Endothelial cell of umbilical vein (primary cell): Measurements from ENCODE around the gene TMEM126A. TPM values are rescaled to one million over a fixed set of nuclear protein-coding genes. Genes with fewer than 3 reads are reported as not detected.

Experiments used
- BruUV-seq: library from RNA; stranded (reverse); fragments of 400-500 nt; replicated peaks from 2 replicates; lab custom pipeline; 2021; lab: Mats Ljungman, UMichigan
- CTCF ChIA-PET: fragments of 300-600, 350-600 bp; sonication (Branson Sonifier 250); formaldehyde crosslinking; loops from one replicate; lab custom pipeline; 2021; ENCODE audit warnings: antibody characterized with exemption, inconsistent platforms; lab: Charles Lee
- POLR2A ChIA-PET: fragments of 300-600, 350-600 bp; sonication (Branson Sonifier 250); formaldehyde crosslinking; loops from one replicate; lab custom pipeline; 2021; ENCODE audit warnings: antibody characterized with exemption, inconsistent platforms; lab: Charles Lee
- DNase-seq: peaks from one replicate; pipeline ENCODE4 v3.0.0-alpha.2; 2011; ENCODE audit warnings: low read depth, low spot score
- FAIRE-seq: peaks from 2 replicates; lab custom pipeline; 2011; peaks lifted over from hg19 to GRCh38; lab: Jason Lieb, UNC
- H2AFZ ChIP-seq: 2 replicates; pipeline ENCODE4 v1.6.0; 2012; ENCODE audit warnings: low read depth, low read length, control low read depth, inconsistent platforms
- H3K27ac ChIP-seq: 2 replicates; pipeline ENCODE4 v1.5.1; 2011; ENCODE audit warnings: low read depth, mild to moderate bottlenecking, control low read depth, low read length, moderate library complexity; ENCODE audit not compliant: insufficient read depth
- H3K27me3 ChIP-seq, 2 experiments: 2 replicates each; pipeline versions ENCODE4 v1.6.0 to v1.6.1; 2011; ENCODE audit warnings: low read length in 2 of 2, mixed read lengths in 1 of 2; ENCODE audit not compliant: control insufficient read depth in 2 of 2, insufficient read depth in 2 of 2
- H3K36me3 ChIP-seq, 2 experiments: 2 replicates in 1 of 2; 3 replicates in 1 of 2; pipeline ENCODE4 v1.5.1; 2011; ENCODE audit warnings: low read length in 2 of 2, mild to moderate bottlenecking in 1 of 2, moderate library complexity in 1 of 2; ENCODE audit not compliant: control insufficient read depth in 2 of 2, insufficient read depth in 2 of 2; ENCODE audit errors: extremely low read depth in 1 of 2
- H3K4me1 ChIP-seq: 3 replicates; pipeline ENCODE4 v1.5.1; 2011; ENCODE audit warnings: mild to moderate bottlenecking, low read length; ENCODE audit not compliant: control insufficient read depth, insufficient read depth; ENCODE audit errors: extremely low read depth
- H3K4me2 ChIP-seq: 2 replicates; pipeline ENCODE4 v1.6.1; 2011; ENCODE audit warnings: low read length, control low read depth, mixed read lengths; ENCODE audit not compliant: insufficient read depth
- H3K4me3 ChIP-seq, 3 experiments: fragments of 200-600 bp in 1 of 3; sonication (generic), shearing (Covaris generic) in 1 of 3; replicated peaks in 1 of 3; 2 replicates each; pipeline ENCODE4 v1.5.1; 2011 to 2016; ENCODE audit warnings: control low read depth in 3 of 3, low read length in 3 of 3, mild to moderate bottlenecking in 2 of 3, inconsistent platforms in 1 of 3, low read depth in 1 of 3, moderate library complexity in 1 of 3; ENCODE audit not compliant: insufficient read depth in 1 of 3
- H3K79me2 ChIP-seq: 2 replicates; pipeline ENCODE4 v1.6.0; 2012; ENCODE audit warnings: low read length, inconsistent platforms; ENCODE audit not compliant: control insufficient read depth, insufficient read depth
- H3K9ac ChIP-seq: replicated peaks from 2 replicates; pipeline ENCODE3; 2011; ENCODE audit warnings: low read length, control low read depth; ENCODE audit not compliant: insufficient read depth; ENCODE audit errors: extremely low read depth
- H3K9me1 ChIP-seq: replicated peaks from 3 replicates; pipeline ENCODE4 v1.6.0; 2011; ENCODE audit warnings: mild to moderate bottlenecking, low read length; ENCODE audit not compliant: control insufficient read depth, insufficient read depth; ENCODE audit errors: extremely low read depth
- H3K9me3 ChIP-seq: replicated peaks from 2 replicates; pipeline ENCODE4 v1.5.1; 2012; ENCODE audit warnings: low read length, inconsistent platforms; ENCODE audit not compliant: control insufficient read depth, insufficient read depth
- H4K20me1 ChIP-seq: replicated peaks from 2 replicates; pipeline ENCODE3; 2011; ENCODE audit warnings: mild to moderate bottlenecking, low read length; ENCODE audit not compliant: control insufficient read depth, insufficient read depth; ENCODE audit errors: extremely low read depth
- EZH2 ChIP-seq: IDR thresholded peaks from 2 replicates; pipeline ENCODE4 v1.6.1; 2012; ENCODE audit warnings: borderline replicate concordance, low read depth, mild to moderate bottlenecking, moderate library complexity, low read length, inconsistent platforms; ENCODE audit not compliant: severe bottlenecking
- FOS ChIP-seq: IDR thresholded peaks from 2 replicates; pipeline ENCODE4 v1.6.1; 2011; ENCODE audit warnings: mild to moderate bottlenecking, low read length, moderate library complexity, borderline replicate concordance; ENCODE audit not compliant: insufficient read depth
- GATA2 ChIP-seq: IDR thresholded peaks from 2 replicates; pipeline ENCODE4 v1.7.0; 2011; ENCODE audit warnings: low read depth, mild to moderate bottlenecking, moderate library complexity, mixed read lengths, low read length; ENCODE audit not compliant: insufficient read length, insufficient read depth
- JUN ChIP-seq: IDR thresholded peaks from 2 replicates; pipeline ENCODE4 v1.6.1; 2011; ENCODE audit warnings: borderline replicate concordance, low read depth; ENCODE audit not compliant: insufficient read length, insufficient read depth
- MAX ChIP-seq: IDR thresholded peaks from 2 replicates; pipeline ENCODE4 v1.6.1; 2011; ENCODE audit not compliant: insufficient read depth, insufficient read length
- MYC ChIP-seq: IDR thresholded peaks from one replicate; pipeline ENCODE4 v1.6.1; 2011; ENCODE audit warnings: mild to moderate bottlenecking, low read depth, low read length
- POLR2A ChIP-seq: IDR thresholded peaks from 2 replicates; pipeline ENCODE4 v1.6.1; 2012; ENCODE audit warnings: low read depth, mild to moderate bottlenecking, control low read depth, low read length
- POLR2AphosphoS5 ChIP-seq: IDR thresholded peaks from 2 replicates; pipeline ENCODE4 v1.6.1; 2012; ENCODE audit warnings: low read depth, mild to moderate bottlenecking, control low read depth, low read length, moderate library complexity; ENCODE audit not compliant: insufficient read depth
- dilution Hi-C: fragments of 300-500 bp; cut with MboI; formaldehyde crosslinking; loops from one replicate; pipeline ENCODE4 v1.15.0; 2019; ENCODE audit warnings: low sequenced_read_pairs; ENCODE audit not compliant: extremely low pct_ligation_motif_present
- intact Hi-C: fragments of 100-400 bp; cut with micrococcal nuclease; formaldehyde crosslinking; loops from one replicate; pipeline ENCODE4 v1.10.0; 2022
- polyA plus RNA-seq, 4 experiments: library from polyadenylated mRNA; depleted of rRNA in 3 of 4; stranded (reverse) in 3 of 4; unstranded in 1 of 4; fragments of >200 nt; gene quantifications; 2 replicates each; pipeline versions ENCODE4 v1.2.1 to v1.2.3, GENCODE V29; 2011 to 2012; ENCODE audit warnings: missing spikeins in 1 of 4
- total RNA-seq: library from RNA; stranded (reverse); gene quantifications from 2 replicates; pipeline ENCODE4 v1.2.3, GENCODE V29; 2021
- TF ChIP-seq, protein P1 (sequence below), 2 donors: IDR thresholded peaks; 1 replicate in 1 of 2; 2 replicates in 1 of 2; pipeline ENCODE4 v1.5.1; 2011; ENCODE audit warnings: low read length in 2 of 2, mild to moderate bottlenecking in 2 of 2, moderate library complexity in 2 of 2, control low read depth in 1 of 2, inconsistent platforms in 1 of 2, low read depth in 1 of 2; ENCODE audit not compliant: insufficient read depth in 1 of 2; ENCODE audit errors: extremely low read depth in 1 of 2

Gene TMEM126A
- total and polyA plus RNA-seq, 2 donors (not counting 3 experiments of a cell fraction or from before 2014, with no cell fraction given): 35.3 to 45.8 TPM

- Histone ChIP-seq H3K79me2 (no peaks in the 10 kb centered on the region), H4K20me1 (no peaks in the 10 kb centered on the region), H3K36me3 (no peaks in the 10 kb centered on the region), H3K27me3 (peaks cover 4% of the 10 kb centered on the region in 2 experiments), H3K27ac (no peak overlapping the region), H2AFZ (no peak overlapping the region), H3K9me3 (no peaks in the 10 kb centered on the region), H3K9me1 (no peaks in the 10 kb centered on the region), H3K4me3 (no peak overlapping the region), H3K4me1 (no peaks in the 10 kb centered on the region), H3K9ac (no peak overlapping the region), H3K4me2 (no peak overlapping the region)
- DNase-seq (no peak), FAIRE-seq (no peak)
- CTCF ChIA-PET: no interaction called here
- dilution Hi-C loops (no loop called here), intact Hi-C loops (no loop called here)
- no TSS peak for BruUV-seq
- TF ChIP-seq MYC (no peak), JUN (no peak), POLR2A (no peak), FOS (no peak), EZH2 (no peak), GATA2 (no peak), MAX (no peak), POLR2AphosphoS5 (no peak)
- TF ChIP-seq, protein P1, sequence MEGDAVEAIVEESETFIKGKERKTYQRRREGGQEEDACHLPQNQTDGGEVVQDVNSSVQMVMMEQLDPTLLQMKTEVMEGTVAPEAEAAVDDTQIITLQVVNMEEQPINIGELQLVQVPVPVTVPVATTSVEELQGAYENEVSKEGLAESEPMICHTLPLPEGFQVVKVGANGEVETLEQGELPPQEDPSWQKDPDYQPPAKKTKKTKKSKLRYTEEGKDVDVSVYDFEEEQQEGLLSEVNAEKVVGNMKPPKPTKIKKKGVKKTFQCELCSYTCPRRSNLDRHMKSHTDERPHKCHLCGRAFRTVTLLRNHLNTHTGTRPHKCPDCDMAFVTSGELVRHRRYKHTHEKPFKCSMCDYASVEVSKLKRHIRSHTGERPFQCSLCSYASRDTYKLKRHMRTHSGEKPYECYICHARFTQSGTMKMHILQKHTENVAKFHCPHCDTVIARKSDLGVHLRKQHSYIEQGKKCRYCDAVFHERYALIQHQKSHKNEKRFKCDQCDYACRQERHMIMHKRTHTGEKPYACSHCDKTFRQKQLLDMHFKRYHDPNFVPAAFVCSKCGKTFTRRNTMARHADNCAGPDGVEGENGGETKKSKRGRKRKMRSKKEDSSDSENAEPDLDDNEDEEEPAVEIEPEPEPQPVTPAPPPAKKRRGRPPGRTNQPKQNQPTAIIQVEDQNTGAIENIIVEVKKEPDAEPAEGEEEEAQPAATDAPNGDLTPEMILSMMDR (IDR thresholded peaks at IDR 0.05; ENCODE audit: extremely low read depth in 1 of 2, insufficient read depth in 1 of 2, low read depth in 1 of 2, low read length in 2 of 2): no peak
- POLR2A ChIA-PET: no interaction called here
These were observed 27.5 kb upstream of the TMEM126A start for GRCh38 chr11:85620256-85620655.
